Measurements from ENCODE around the gene IQCM.
"Not testable (repeated sequence)": the region's sequence is repeated elsewhere in the genome, so short reads cannot be mapped to it uniquely, and the experiment has no call there.

Gene IQCM

GRCh38 chr4:149409555-149409962, 406.1 kb downstream of the IQCM start:
- no peak for DNase-seq

- DNase-seq, result no peak
Measured at GRCh38 chr4:149409146-149409545, 406.5 kb downstream of the IQCM start.

GRCh38 chr4:149404143-149404542, 411.5 kb downstream of the IQCM start:
- DNase-seq, result no peak

GRCh38 chr4:149403081-149403480, 412.6 kb downstream of the IQCM start:
- DNase-seq, result no peak

- no peak for DNase-seq
Measured at GRCh38 chr4:149398993-149399392, 416.6 kb downstream of the IQCM start.

- DNase-seq, result no peak
Measured at GRCh38 chr4:149370785-149371420, 444.7 kb downstream of the IQCM start.

- no peak for DNase-seq
Measured at GRCh38 chr4:149370002-149370401, 445.6 kb downstream of the IQCM start.

- no peak for DNase-seq
Measured at GRCh38 chr4:149353241-149353640, 462.4 kb downstream of the IQCM start.

- no peak for DNase-seq
Measured at GRCh38 chr4:149349541-149349940, 466.1 kb downstream of the IQCM start.

- no peak for DNase-seq
Measured at GRCh38 chr4:149347139-149347538, 468.5 kb downstream of the IQCM start.

- no peak for DNase-seq
Measured at GRCh38 chr4:149345424-149345823, 470.2 kb downstream of the IQCM start.

GRCh38 chr4:149344436-149344835, 471.2 kb downstream of the IQCM start:
- DNase-seq, result no peak

- no peak for DNase-seq
Measured at GRCh38 chr4:149343614-149344013, 472.0 kb downstream of the IQCM start.

- not testable (repeated sequence) for DNase-seq
Measured at GRCh38 chr4:149341117-149341516, 474.5 kb downstream of the IQCM start.

- DNase-seq, result no peak
Measured at GRCh38 chr4:149328161-149328560, 487.5 kb downstream of the IQCM start.

- no peak for DNase-seq
Measured at GRCh38 chr4:149322203-149322602, 493.4 kb downstream of the IQCM start.

- no peak for DNase-seq
Measured at GRCh38 chr4:149321438-149321837, 494.2 kb downstream of the IQCM start.

- no peak for DNase-seq
Measured at GRCh38 chr4:149311076-149311475, 504.6 kb downstream of the IQCM start.

GRCh38 chr4:149306537-149306936, 509.1 kb downstream of the IQCM start:
- no peak for DNase-seq

All from cerebellar nuclear complex (tissue), 1 donor.